Stimulated activated CD8-positive, alpha-beta memory T cell treated with anti-CD3 and anti-CD28 coated beads, Interleukin-2, amount 100 ng/mL, for 48 hours (primary cell): Measurements from ENCODE around the gene SNRNP200.

ENCODE experiments used
- DNase-seq, 2 donors: peaks; one replicate each; pipeline ENCODE4 v3.0.0-alpha.2; 2020; ENCODE audit warnings: low read depth in 2 of 2

The SNRNP200 gene

GRCh38 chr2:96305091-96305978, at the start of gene SNRNP200:
Gene SNRNP200, minus strand, starts transcription at chr2:96305546. Its CDS starts 109 bp downstream, at chr2:96305437.
- peak; percentile 86 to 90 for DNase-seq

- no peak for DNase-seq
These were observed 49.1 kb upstream of the SNRNP200 start for GRCh38 chr2:96354492-96354891.

DNA sequence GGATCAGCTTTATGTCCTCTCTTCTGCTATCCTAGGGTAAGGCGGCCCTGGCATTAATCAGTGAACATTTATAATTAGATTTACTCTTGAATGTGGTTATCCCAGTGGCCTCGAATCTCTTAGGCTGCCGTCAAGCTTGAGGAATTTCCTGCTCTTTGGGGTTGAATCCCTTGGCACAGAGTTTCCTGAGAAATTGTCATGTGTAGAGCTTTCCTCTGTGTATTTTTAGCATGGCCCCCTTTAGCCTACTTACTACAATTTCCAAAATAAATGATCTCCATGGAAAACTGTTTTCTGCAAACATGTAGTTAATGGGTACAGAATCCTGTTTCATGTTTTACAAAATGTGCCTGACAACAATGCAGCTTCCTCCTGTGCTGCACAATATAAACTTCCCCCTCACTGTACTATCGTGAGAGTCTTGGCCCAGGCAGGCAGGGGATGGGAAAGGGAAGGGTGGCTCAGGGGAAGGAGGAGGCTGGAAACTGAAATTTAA, 48.3 kb upstream of the SNRNP200 start:
- DNase-seq = no peak

- DNase-seq = no peak
These were observed 47.8 kb upstream of the SNRNP200 start for GRCh38 chr2:96353032-96353561.

- no peak for DNase-seq
These were observed 42.0 kb upstream of the SNRNP200 start for GRCh38 chr2:96347395-96347794.

GRCh38 chr2:96345868-96346462, 40.6 kb upstream of the SNRNP200 start:
- no peak for DNase-seq

DNA sequence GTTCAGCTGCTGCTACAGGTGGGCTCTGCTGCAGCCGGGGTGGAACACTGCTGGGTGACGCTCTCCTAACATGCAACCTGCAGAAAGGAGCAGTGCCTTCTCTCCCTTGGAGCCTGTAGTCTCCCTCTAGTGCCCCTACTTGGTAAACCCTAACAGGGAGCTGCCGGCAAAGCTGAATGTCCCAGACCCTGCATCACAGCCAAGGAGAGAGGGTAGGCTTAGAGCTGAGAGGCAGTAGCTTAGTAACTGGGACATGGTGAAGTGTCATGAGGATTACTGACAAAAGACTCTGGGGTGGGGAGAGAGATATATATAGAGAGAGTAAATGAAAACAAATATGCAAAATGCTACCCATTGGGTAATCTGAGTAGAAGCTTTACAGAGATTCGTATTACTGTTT, 40.1 kb upstream of the SNRNP200 start:
- DNase-seq = no peak

GRCh38 chr2:96344011-96344410, 38.7 kb upstream of the SNRNP200 start:
- no peak for DNase-seq

GRCh38 chr2:96342085-96342484, 36.7 kb upstream of the SNRNP200 start:
- no peak for DNase-seq

GRCh38 chr2:96341641-96342040, 36.3 kb upstream of the SNRNP200 start:
- DNase-seq = no peak

GRCh38 chr2:96340493-96341414, 35.4 kb upstream of the SNRNP200 start:
- DNase-seq = no peak

GRCh38 chr2:96336873-96337272, 31.5 kb upstream of the SNRNP200 start:
- no peak for DNase-seq

- DNase-seq = no peak
These were observed 30.9 kb upstream of the SNRNP200 start for GRCh38 chr2:96336104-96336775.

GRCh38 chr2:96333708-96334107, 28.4 kb upstream of the SNRNP200 start:
- DNase-seq = no peak

DNA sequence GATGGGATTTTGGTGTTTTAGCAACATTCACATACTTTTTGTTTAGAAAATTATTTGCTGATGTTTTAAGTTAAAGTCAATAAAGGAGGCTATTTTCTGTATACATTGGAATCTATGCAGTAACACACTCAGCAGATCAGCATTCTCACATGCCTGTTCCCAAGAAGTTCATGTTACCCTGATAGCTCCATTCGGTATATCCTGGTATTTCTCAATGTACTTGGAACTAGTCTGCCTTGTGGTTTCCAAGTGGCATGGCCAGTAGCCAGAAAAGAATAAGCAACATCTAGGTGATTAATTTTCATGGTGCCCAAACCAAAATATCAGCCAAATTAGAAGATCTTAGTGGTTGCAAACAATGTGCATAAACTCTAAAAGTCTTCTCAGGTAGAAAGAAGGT, 25.1 kb upstream of the SNRNP200 start:
- DNase-seq = no peak

DNA sequence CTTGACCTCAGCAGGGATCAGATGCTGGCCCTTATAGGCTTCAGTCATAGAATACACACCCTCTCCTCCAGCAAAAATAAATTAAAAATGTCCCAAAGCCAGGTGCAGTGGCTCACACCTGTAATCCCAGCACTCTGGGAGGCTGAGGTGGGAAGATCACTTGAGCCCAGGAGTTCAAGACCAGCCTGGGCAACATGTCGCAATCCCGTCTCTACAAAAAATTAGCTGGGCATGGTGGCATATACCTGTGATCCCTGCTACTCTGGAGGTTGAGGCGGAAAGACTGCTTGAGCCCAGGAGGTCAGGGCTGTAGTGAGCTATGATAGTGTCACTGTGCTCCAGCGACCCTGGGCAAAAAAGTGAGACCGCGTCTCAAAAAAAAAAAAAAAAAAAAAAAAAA, 24.5 kb upstream of the SNRNP200 start:
- DNase-seq = no peak

DNA sequence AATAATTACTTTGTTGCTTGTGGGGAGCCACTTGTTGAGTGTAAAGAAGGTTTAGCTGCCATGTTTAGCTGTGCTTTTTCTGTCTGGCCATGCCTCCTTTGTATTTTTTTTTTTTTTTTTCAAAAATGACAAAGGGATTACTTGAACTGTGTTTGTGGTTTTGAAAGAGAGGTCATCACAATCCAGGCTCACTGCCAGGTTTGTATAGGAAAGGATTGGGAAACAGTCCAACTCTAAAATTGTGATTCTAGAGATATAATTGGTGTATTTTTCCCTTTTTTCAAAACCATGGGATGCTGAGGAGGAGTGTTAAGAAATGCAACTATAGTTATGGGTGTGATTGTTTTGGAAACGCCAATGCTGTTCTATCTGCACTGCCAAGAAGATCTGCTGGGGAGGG, 24.1 kb upstream of the SNRNP200 start:
- DNase-seq = no peak

DNA sequence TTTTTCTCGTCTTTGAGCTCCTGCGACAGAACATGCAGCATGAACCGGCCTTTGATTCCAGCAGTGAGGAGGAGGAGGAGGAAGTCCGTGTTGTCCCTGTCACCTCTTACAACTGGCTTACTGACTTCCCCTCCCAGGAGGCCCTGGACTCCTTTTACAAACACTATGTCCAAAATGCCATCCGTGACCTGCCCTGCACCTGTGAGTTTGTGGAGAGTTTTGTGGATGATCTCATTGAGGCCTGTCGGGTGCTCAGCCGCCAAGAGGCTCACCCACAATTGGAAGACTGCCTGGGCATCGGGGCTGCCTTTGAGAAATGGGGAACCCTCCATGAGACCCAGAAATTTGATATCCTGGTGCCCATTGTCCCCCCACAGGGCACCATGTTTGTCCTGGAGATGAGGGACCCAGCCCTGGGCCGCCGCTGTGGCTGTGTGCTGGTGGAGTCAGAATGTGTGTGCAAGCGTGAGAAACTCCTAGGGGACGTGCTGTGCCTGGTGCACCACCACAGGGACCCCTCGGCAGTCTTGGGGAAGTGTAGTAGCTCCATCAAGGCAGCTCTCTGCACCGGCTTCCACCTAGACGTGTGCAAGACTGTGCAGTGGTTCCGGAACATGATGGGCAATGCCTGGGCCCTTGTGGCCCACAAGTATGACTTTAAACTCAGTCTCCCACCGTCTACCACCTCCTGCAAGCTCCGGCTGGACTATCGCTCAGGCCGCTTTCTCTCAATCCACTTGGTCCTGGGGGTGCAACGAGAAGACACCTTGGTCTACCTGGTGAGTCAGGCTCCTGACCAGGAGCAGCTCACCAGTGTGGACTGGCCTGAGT, 21.9 kb upstream of the SNRNP200 start:
- DNase-seq = no peak

GRCh38 chr2:96326564-96326963, 21.2 kb upstream of the SNRNP200 start:
- no peak for DNase-seq

GRCh38 chr2:96325884-96326255, 20.5 kb upstream of the SNRNP200 start:
- peak in 1 of 2 donors; percentile 24 for DNase-seq
